Activated CD8-positive, alpha-beta memory T cell treated with anti-CD3 and anti-CD28 coated beads for 48 hours (primary cell): ENCODE data around the gene DAB1.

Experiments
- DNase-seq, 3 experiments: peaks; one replicate each; pipeline ENCODE4 v3.0.0-alpha.2; 2020; ENCODE audit warnings: low read depth in 2 of 3, low spot score in 2 of 3

Gene DAB1

DNA sequence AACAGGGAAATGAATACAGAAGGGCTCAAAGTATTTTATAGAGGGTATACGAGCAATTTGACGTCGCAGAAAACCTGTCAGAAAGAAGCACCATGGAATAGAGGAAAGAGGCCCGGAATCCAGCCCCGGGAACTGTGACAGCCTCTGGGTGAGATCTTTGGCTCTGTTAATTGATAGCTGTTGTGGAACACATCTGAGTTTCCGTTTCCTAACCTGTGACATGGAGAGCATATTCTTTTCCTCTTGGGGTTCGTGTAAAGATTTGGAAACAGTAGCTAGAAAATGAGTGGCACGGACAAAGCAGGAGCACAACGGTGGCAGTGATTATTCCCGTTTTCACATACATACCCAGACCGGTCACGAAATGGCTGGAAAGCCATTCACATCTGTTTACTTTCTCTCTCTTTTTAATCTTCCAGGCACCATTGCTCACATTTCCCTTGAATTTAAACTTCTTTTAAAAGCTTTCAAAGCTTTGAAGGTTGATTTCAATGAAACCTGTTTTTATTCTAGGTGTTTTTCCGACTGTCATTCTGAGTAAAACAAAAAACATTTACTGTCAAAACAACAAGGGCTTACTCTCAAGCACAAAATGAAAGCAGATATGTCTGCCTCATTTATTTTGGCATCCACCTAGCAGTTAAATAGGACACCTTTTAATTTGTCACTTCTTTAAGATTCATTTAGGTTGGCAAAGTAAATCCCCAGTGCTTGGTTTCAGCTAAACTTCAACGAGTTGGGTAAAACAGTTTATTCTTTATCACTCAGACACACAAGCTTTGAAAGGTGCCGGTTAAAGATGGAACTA is 431.3 kb downstream of the DAB1 start:
- DNase-seq: no peak

GRCh38 chr1:56991576-56991975 is 432.3 kb downstream of the DAB1 start:
- no peak for DNase-seq

- DNase-seq: no peak
These were observed 437.5 kb downstream of the DAB1 start for GRCh38 chr1:56986397-56986796.

- no peak for DNase-seq
These were observed 438.0 kb downstream of the DAB1 start for GRCh38 chr1:56985857-56986256.

DNA sequence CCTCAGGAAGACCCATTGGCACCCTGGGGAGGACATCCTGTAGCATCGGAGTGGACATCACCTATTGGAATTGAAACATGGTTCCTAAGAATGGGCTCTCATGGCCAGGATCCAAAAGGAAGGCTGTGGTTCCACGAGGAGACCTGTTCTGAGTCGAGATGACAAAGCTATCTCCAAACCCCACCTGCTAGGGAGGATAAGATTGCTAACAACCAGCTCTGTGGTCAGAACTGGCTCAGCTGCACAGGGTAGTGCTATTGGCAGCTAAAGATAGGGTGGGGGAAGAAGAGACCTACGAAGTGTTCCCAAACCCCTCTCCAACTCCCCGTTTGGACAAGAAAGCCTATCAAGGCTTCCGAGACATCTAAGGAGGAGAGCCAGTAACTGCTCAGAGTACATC is 440.4 kb downstream of the DAB1 start:
- no peak for DNase-seq

- no peak for DNase-seq
These were observed 443.7 kb downstream of the DAB1 start for GRCh38 chr1:56979986-56980755.

- no peak for DNase-seq
These were observed 445.0 kb downstream of the DAB1 start for GRCh38 chr1:56978819-56979218.

DNA sequence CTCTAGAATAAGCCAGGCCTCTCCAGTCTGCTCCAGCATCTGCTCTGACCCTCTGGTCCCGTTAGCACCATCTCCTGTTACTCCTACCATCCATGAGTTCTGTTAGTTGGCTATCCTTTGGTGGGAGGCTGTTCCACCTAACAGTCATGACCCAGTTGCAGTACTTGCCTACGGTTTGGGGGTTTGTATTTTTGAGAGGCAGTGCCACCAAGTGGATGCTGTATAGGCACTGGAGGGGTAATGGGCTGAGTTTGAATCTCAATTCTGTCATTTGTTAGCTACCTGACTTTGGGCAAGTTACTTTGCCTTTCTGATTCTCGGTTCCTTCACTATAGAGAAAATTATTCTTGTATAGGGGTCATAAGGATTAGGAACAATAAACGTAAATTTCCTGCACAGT is 445.9 kb downstream of the DAB1 start:
- no peak for DNase-seq

DNA sequence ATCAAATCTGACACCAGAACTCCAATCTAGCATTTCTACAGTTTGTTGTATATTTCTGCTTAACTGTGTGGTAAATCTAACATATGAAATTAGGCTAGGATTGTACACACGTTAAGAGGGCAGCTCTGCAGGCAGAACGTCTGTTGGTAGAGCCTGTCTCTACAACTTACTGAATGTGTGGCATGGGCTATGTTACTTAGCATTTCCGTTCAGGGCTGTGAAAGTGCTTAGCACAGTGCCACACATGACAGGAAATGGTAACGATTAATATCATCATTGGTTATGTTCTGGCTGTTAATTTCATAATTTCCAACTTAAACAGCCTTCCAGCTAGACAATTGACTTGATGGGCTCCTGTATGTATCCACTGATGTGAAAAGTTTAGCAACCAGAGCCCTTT is 448.4 kb downstream of the DAB1 start:
- DNase-seq: no peak

DNA sequence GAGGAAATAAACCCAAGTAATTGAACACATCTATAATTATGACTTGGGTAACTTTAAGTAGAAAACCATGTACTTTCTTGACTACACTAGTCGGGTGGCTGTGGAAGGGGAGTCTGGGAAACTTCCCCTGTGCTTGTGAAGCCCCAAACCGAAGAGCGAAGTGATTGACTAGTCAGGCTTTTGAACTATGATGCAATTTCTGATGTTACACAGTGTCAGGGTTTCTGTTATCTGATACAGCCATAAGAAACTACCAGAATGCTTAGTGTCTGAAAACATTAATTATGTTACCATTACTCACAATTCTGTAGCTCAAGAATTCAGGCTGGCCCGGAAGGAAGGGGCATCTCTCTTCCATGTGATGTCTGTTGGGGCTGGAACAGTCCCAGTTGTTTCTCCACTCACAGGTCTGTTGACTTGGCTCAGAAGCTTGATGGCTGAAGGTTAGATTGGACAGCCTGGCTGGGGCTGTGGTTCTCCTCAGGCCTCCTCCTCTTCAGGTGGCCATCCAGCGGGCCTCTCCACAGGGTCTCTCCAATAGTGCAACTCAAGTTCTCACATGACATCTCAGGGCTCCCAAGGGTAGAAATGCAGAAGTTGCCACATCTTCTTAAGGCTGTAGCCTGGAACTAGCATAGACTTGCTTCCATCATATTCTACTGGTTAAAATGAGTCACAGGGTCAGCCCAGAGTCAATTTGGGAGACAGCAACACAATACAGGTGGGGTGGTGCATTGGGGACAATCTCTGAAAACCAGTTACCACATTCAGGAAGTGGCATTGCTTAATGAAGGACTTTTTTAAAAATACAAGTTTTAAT is 449.7 kb downstream of the DAB1 start:
- no peak for DNase-seq

DNA sequence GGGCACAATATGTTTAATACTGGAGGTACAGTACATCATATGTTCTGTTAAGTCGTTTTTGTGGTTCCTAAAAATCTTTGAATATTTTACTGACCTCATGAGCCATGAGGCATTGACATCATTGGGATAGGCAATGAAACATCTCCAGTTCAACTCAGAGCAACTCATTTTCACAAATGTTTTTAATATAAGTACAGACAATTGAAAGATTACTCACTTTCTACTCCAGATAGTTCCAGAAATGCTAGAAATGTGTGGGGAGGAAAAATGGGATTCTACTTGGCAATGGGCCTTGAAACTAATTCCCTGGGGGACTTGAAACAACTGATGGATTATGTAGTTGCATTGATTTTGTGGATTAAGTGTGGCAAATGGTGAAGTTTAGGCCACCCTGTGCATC is 450.9 kb downstream of the DAB1 start:
- no peak for DNase-seq

GRCh38 chr1:56970280-56970679 is 453.6 kb downstream of the DAB1 start:
- no peak for DNase-seq

- DNase-seq: no peak
These were observed 454.9 kb downstream of the DAB1 start for GRCh38 chr1:56968878-56969495.

GRCh38 chr1:56967900-56968832 is 455.7 kb downstream of the DAB1 start:
- DNase-seq: no peak

DNA sequence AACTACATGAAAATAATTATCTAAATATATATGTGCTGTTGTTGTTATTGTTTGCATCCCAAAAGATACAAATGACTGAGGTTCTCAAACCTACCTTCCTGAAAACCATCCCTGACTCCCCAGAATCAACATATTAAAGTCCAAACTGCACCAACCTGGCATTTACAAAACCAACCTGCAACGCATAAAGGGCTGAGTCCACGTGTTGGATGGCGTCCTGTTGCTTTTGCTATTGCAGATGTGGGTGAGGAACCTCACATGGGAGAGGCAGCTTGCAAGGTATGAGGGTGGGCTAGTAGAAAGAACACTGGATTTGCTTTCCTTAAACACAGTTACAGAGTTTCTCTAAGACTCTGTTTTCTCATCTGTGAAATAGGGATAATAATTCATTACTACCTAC is 456.5 kb downstream of the DAB1 start:
- no peak for DNase-seq

- no peak for DNase-seq
These were observed 457.2 kb downstream of the DAB1 start for GRCh38 chr1:56966698-56966999.

DNA sequence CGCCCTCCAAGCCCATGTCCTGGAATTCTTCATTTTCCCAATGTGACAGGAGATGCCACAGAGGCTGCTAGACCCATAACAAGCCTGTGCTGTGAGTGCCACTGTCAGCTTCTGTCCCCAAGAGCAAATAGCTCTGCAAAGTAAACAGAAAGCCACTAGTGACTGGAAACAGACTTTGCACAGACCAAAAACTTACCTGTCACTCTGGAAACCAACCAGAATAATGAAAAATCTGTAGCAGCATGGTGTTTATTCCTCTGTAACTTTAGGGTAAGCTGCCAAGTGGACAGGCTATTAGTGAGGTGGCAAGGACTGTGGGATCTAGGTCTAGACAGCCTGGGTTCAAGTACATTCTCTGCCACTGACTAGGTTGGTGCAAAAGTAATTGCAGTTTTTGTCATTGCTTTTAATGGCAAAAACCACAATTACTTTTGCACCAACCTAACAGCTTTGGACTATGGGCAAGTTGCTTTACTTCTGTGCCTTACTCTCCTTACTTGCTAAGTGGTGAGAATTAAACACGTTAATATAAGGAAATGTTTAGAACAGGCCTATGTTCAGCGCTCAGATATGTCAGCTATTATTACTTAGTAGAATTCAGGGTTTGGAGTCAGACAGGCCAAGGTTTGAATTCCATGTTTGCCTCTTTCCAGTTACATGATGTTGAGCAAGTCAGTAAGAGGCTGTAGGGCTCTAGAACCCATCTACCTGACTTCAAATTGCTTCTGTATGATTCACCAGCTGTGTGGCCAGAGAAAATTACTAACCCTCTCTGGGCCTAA is 457.8 kb downstream of the DAB1 start, which contains the start of gene C8B:
Gene C8B, minus strand, starts transcription at position 100 of the 782 bp plus-strand sequence. Its CDS starts 67 bp downstream, at position 33.
- DNase-seq: no peak

- no peak for DNase-seq
These were observed 458.7 kb downstream of the DAB1 start for GRCh38 chr1:56965191-56965590.

DNA sequence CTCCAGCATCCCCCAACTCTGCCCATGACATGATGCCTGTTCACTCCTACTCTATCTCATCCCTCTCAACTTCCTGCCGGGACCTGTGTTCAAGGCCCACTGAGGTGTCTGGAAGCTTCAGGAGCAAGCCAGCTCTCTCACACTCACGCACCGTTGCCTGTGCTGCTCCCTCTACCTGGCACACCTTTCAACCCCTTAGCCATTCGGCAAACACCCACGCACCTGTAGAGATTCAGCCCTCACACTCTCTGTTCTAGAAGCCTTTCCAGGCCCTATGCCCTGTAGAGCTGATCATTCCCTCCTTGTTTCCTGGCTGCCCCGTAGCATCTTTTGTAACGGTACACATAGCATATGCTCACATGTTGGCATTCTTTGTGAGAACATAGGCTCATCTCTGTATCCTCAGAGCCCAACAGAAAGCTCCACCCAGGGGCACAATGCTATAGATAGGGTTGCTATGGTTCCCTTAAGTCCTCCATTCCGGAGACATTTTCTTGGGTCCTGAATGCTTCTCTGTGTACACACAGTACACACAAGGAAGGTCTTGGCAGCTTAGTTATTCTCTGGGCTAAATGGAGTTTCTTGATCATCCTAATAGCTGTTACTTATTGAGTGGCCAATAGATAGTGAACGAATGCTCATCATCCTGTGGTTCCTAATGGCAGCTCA is 459.4 kb downstream of the DAB1 start:
- DNase-seq: no peak
